H1 (cell line): ENCODE results near the gene CTTNBP2. TPM values are rescaled to one million over a fixed set of nuclear protein-coding genes. Genes with fewer than 3 reads are reported as not detected.

Experiments
- CTCF ChIA-PET: fragments of 300-600 bp; sonication (Branson Sonifier 250); formaldehyde crosslinking; loops from one replicate; lab custom pipeline; 2021; ENCODE audit not compliant: partially characterized antibody; lab: Charles Lee
- POLR2A ChIA-PET: fragments of 300-600 bp; sonication (Branson Sonifier 250); formaldehyde crosslinking; loops from one replicate; lab custom pipeline; 2021; ENCODE audit warnings: inconsistent platforms; ENCODE audit not compliant: partially characterized antibody; lab: Charles Lee
- DNase-seq, 2 experiments: peaks; one replicate each; pipeline versions ENCODE4 v3.0.0 to v3.0.0-alpha.2; 2010 to 2022; ENCODE audit warnings: low spot score in 2 of 2, low read depth in 1 of 2, mixed read lengths in 1 of 2
- FAIRE-seq: peaks from 2 replicates; lab custom pipeline; 2011; peaks lifted over from hg19 to GRCh38; lab: Jason Lieb, UNC
- H2AFZ ChIP-seq: 2 replicates; pipeline ENCODE4 v1.8.1; 2012; ENCODE audit warnings: low read length, inconsistent platforms
- H2AK5ac ChIP-seq: 2 replicates; pipeline ENCODE4 v1.6.1; 2013; ENCODE audit warnings: low read depth, low read length
- H2BK120ac ChIP-seq: replicated peaks from 2 replicates; pipeline ENCODE3; 2013; ENCODE audit warnings: low read depth, low read length, inconsistent platforms
- H2BK12ac ChIP-seq: 2 replicates; pipeline ENCODE4 v1.6.1; 2013; ENCODE audit warnings: low read depth, low read length
- H2BK15ac ChIP-seq: 2 replicates; pipeline ENCODE4 v1.6.1; 2013; ENCODE audit warnings: low read length
- H2BK20ac ChIP-seq: 2 replicates; pipeline ENCODE4 v1.6.1; 2013; ENCODE audit warnings: low read length
- H2BK5ac ChIP-seq: 2 replicates; pipeline ENCODE4 v1.6.1; 2013; ENCODE audit warnings: low read depth, low read length
- H3K14ac ChIP-seq: 2 replicates; pipeline ENCODE4 v1.6.1; 2013; ENCODE audit warnings: inconsistent platforms; ENCODE audit not compliant: insufficient read length
- H3K18ac ChIP-seq: 2 replicates; pipeline ENCODE4 v1.6.1; 2013; ENCODE audit warnings: low read length; ENCODE audit errors: extremely low read depth
- H3K23ac ChIP-seq: 2 replicates; pipeline ENCODE4 v1.6.1; 2013; ENCODE audit warnings: inconsistent platforms; ENCODE audit not compliant: insufficient read length
- H3K23me2 ChIP-seq: 2 replicates; pipeline ENCODE4 v1.6.1; 2013; ENCODE audit warnings: low read depth, low read length
- H3K27ac ChIP-seq: 2 replicates; pipeline ENCODE4 v1.6.1; 2011; ENCODE audit warnings: low read depth, low read length, inconsistent platforms
- H3K27me3 ChIP-seq, 4 experiments: replicated peaks in 1 of 4; 1 replicate in 1 of 4; 2 replicates in 3 of 4; pipeline versions ENCODE4 v1.6.1 to v1.8.1; 2011 to 2013; ENCODE audit warnings: low read length in 3 of 4, mild to moderate bottlenecking in 3 of 4, inconsistent platforms in 2 of 4, mixed read lengths in 2 of 4, moderate library complexity in 1 of 4; ENCODE audit not compliant: control insufficient read depth in 3 of 4, insufficient read depth in 3 of 4; ENCODE audit errors: extremely low read depth in 1 of 4
- H3K36me3 ChIP-seq, 4 experiments: 2 replicates each; pipeline versions ENCODE4 v1.6.1 to v1.8.1; 2011 to 2013; ENCODE audit warnings: mild to moderate bottlenecking in 4 of 4, low read length in 3 of 4, moderate library complexity in 2 of 4, control low read depth in 1 of 4, inconsistent platforms in 1 of 4; ENCODE audit not compliant: insufficient read depth in 4 of 4, control insufficient read depth in 2 of 4
- H3K4ac ChIP-seq: replicated peaks from 2 replicates; pipeline ENCODE3; 2013; ENCODE audit warnings: low read length, low read depth, mixed read lengths, inconsistent platforms; ENCODE audit not compliant: insufficient read length
- H3K4me1 ChIP-seq, 4 experiments: replicated peaks in 1 of 4; 1 replicate in 1 of 4; 2 replicates in 3 of 4; pipeline versions ENCODE4 v1.6.1 to v1.8.1; 2011 to 2013; ENCODE audit warnings: low read length in 3 of 4, inconsistent platforms in 2 of 4, mixed read lengths in 1 of 4; ENCODE audit not compliant: insufficient read depth in 4 of 4, control insufficient read depth in 3 of 4
- H3K4me2 ChIP-seq, 2 experiments: 2 replicates each; pipeline versions ENCODE4 v1.6.1 to v1.8.1; 2011 to 2013; ENCODE audit warnings: low read depth in 2 of 2, low read length in 2 of 2, control low read depth in 1 of 2, inconsistent platforms in 1 of 2, mild to moderate bottlenecking in 1 of 2; ENCODE audit not compliant: insufficient read depth in 1 of 2
- H3K4me3 ChIP-seq, 4 experiments: fragments of 200-600, 300-600 bp in 1 of 4; sonication (generic), shearing (Covaris generic), sonication (Bioruptor Twin) in 1 of 4; 2 replicates each; pipeline versions ENCODE4 v1.5.1 to v1.8.1; 2011 to 2016; ENCODE audit warnings: low read length in 4 of 4, low read depth in 3 of 4, control low read depth in 2 of 4, inconsistent platforms in 2 of 4, mild to moderate bottlenecking in 2 of 4, mixed read lengths in 1 of 4, moderate library complexity in 1 of 4; ENCODE audit not compliant: insufficient read depth in 2 of 4; ENCODE audit errors: extremely low read depth in 1 of 4
- H3K56ac ChIP-seq: replicated peaks from 2 replicates; pipeline ENCODE3; 2013; ENCODE audit warnings: low read depth, mild to moderate bottlenecking, mixed read lengths, low read length, inconsistent platforms; ENCODE audit not compliant: insufficient read length
- H3K79me1 ChIP-seq: 2 replicates; pipeline ENCODE4 v1.6.1; 2013; ENCODE audit warnings: low read depth, low read length, control low read depth
- H3K79me2 ChIP-seq, 2 experiments: 2 replicates each; pipeline versions ENCODE4 v1.6.1 to v1.8.1; 2012 to 2013; ENCODE audit warnings: low read length in 2 of 2, mild to moderate bottlenecking in 2 of 2, inconsistent platforms in 1 of 2; ENCODE audit not compliant: insufficient read depth in 2 of 2, control insufficient read depth in 1 of 2
- H3K9ac ChIP-seq, 4 experiments: replicated peaks in 1 of 4; 1 replicate in 1 of 4; 2 replicates in 3 of 4; pipeline versions ENCODE4 v1.6.1 to v1.8.1; 2011 to 2013; ENCODE audit warnings: low read depth in 3 of 4, low read length in 3 of 4, control low read depth in 2 of 4, mild to moderate bottlenecking in 2 of 4, moderate library complexity in 2 of 4, inconsistent platforms in 1 of 4; ENCODE audit errors: extremely low read depth in 1 of 4
- H3K9me3 ChIP-seq, 2 experiments: 2 replicates each; pipeline versions ENCODE4 v1.6.1 to v1.8.1; 2012 to 2013; ENCODE audit warnings: mild to moderate bottlenecking in 2 of 2, moderate library complexity in 2 of 2, control low read depth in 1 of 2, inconsistent platforms in 1 of 2, low read depth in 1 of 2, low read length in 1 of 2, mixed read lengths in 1 of 2; ENCODE audit not compliant: insufficient read depth in 2 of 2
- H4K20me1 ChIP-seq, 2 experiments: replicated peaks in 1 of 2; 2 replicates each; pipeline versions ENCODE3 to v1.8.1; 2011 to 2013; ENCODE audit warnings: inconsistent platforms in 2 of 2, low read length in 2 of 2, mild to moderate bottlenecking in 1 of 2; ENCODE audit not compliant: insufficient read depth in 2 of 2, control insufficient read depth in 1 of 2
- H4K5ac ChIP-seq: 2 replicates; pipeline ENCODE4 v1.6.1; 2013; ENCODE audit warnings: low read length, low read depth, mixed read lengths, inconsistent platforms; ENCODE audit not compliant: insufficient read length
- H4K8ac ChIP-seq: 2 replicates; pipeline ENCODE4 v1.8.0; 2013; ENCODE audit warnings: mild to moderate bottlenecking, moderate library complexity, low read length, inconsistent platforms; ENCODE audit not compliant: insufficient read depth; ENCODE audit errors: extremely low read depth
- H4K91ac ChIP-seq: replicated peaks from 2 replicates; pipeline ENCODE3; 2013; ENCODE audit warnings: low read length, mixed read lengths, inconsistent platforms; ENCODE audit not compliant: insufficient read length
- ASH2L ChIP-seq: fragments of 200-600, 300-600 bp; sonication (generic); IDR thresholded peaks from one replicate; pipeline ENCODE4 v1.7.1; 2017; ENCODE audit warnings: low read length
- BRCA1 ChIP-seq: IDR thresholded peaks from 2 replicates; pipeline ENCODE4 v1.6.1; 2012; ENCODE audit warnings: low read depth, low read length, improper control_type of control experiment
- CTCF ChIP-seq, 3 experiments: IDR thresholded peaks; 1 replicate in 2 of 3; 2 replicates in 1 of 3; pipeline versions ENCODE4 v1.5.1 to v1.6.1; 2011; ENCODE audit warnings: low read length in 3 of 3, mild to moderate bottlenecking in 3 of 3, inconsistent platforms in 2 of 3, low read depth in 1 of 3, moderate library complexity in 1 of 3; ENCODE audit not compliant: insufficient read depth in 1 of 3; ENCODE audit errors: control extremely low read depth in 1 of 3
- GABPA ChIP-seq: IDR thresholded peaks from 2 replicates; pipeline ENCODE4 v1.6.1; 2011; ENCODE audit warnings: mild to moderate bottlenecking, low read length, moderate library complexity, borderline replicate concordance; ENCODE audit not compliant: insufficient read depth
- HDAC2 ChIP-seq, 2 experiments: fragments of 300-600 bp in 1 of 2; sonication (generic) in 1 of 2; IDR thresholded peaks; 2 replicates each; pipeline ENCODE4 v1.6.1; 2011 to 2012; ENCODE audit warnings: low read depth in 2 of 2, low read length in 2 of 2, mild to moderate bottlenecking in 2 of 2, moderate library complexity in 2 of 2, borderline replicate concordance in 1 of 2, inconsistent platforms in 1 of 2
- HDAC6 ChIP-seq: IDR thresholded peaks from one replicate; pipeline ENCODE4 v1.7.1; 2012; ENCODE audit warnings: low read depth, mild to moderate bottlenecking, inconsistent platforms, low read length, moderate library complexity
- KDM5A ChIP-seq: fragments of 200-600 bp; IDR thresholded peaks from 2 replicates; pipeline ENCODE4 v1.7.1; 2012; ENCODE audit warnings: mild to moderate bottlenecking, low read length, inconsistent platforms, mixed read lengths
- polyA plus RNA-seq, 7 experiments: library from polyadenylated mRNA; depleted of rRNA in 3 of 7; stranded (reverse) in 5 of 7; unstranded in 2 of 7; fragments of >200 nt in 5 of 7; fragments of 200-250 nt in 2 of 7; gene quantifications; 1 replicate in 5 of 7; 2 replicates in 1 of 7; 4 replicates in 1 of 7; pipeline versions ENCODE4 v1.2.1 to v1.2.3, GENCODE V29; 2011 to 2013; ENCODE audit warnings: missing spikeins in 2 of 7, mixed read lengths in 2 of 7
- total RNA-seq: library from RNA; stranded (reverse); fragmentation: NEBNext Ultra II Directional; extraction: Animal tissue kit (Norgen Biotek cat#: 25700); gene quantifications from 2 replicates; pipeline ENCODE4 v1.2.1, GENCODE V29; 2021

The CTTNBP2 gene
- total and polyA plus RNA-seq, 2 of the 8 experiments (the other 6 are each of a cell fraction or from before 2014, with no cell fraction given), result 15.3 to 35.1 TPM

DNA sequence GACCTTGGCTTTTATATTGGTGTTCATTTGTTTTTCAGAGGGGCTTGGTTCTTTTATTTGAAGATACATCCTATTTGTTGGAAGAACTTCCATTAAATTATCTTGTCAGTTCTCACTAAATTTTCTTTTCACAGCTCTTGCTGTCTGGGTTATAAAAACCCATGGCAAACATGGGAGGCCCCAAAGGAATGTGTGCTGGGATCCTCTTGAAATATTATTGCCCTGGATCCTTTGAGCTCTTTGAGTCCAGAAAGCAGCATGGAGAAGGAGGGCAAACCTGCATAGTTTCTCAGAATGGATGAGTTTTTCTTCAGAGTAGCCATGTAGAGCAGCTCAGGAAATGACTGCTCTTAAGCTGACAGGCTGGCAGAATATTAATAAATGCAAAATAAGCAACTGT, 187.4 kb downstream of the CTTNBP2 start:
- POLR2A ChIA-PET, result no interaction called here
- FAIRE-seq (no peak), DNase-seq (no peak)
- Histone ChIP-seq H3K27me3 (no peaks in the 10 kb centered on the region), H3K4me3 (no peak overlapping the region), H3K9ac (no peak overlapping the region), H3K14ac (no peak overlapping the region), H4K91ac (no peak overlapping the region), H3K56ac (no peak overlapping the region), H2AK5ac (no peak overlapping the region), H3K4me1 (peaks cover 2 to 7% (median 4%) of the 10 kb centered on the region in 4 experiments; a peak in 3 of 7 replicates), H3K23me2 (no peaks in the 10 kb centered on the region; the same call in 1 of the 2 replicates), H2BK15ac (no peak overlapping the region), H2BK120ac (no peak overlapping the region), H3K18ac (no peak overlapping the region), H4K20me1 (no peaks in the 10 kb centered on the region), H3K9me3 (no peaks in the 10 kb centered on the region), H3K27ac (no peak overlapping the region), H3K79me2 (no peaks in the 10 kb centered on the region), H3K4ac (no peak overlapping the region), H2BK20ac (no peak overlapping the region), H4K5ac (no peak overlapping the region), H2AFZ (no peak overlapping the region), H3K23ac (no peak overlapping the region), H3K36me3 (no peaks in the 10 kb centered on the region), H3K79me1 (no peaks in the 10 kb centered on the region), H2BK5ac (no peak overlapping the region), H3K4me2 (no peak overlapping the region), H2BK12ac (no peak overlapping the region), H4K8ac (no peak overlapping the region)
- no peak for TF ChIP-seq CTCF (IDR thresholded peaks at IDR 0.05; ENCODE audit: control extremely low read depth in 1 of 3, insufficient read depth in 1 of 3, low read depth in 1 of 3, low read length in 3 of 3)
- TF ChIP-seq GABPA, result no peak
- no peak for TF ChIP-seq BRCA1
- no peak for TF ChIP-seq HDAC6
- TF ChIP-seq KDM5A, result no peak
- no peak for TF ChIP-seq HDAC2 (IDR thresholded peaks at IDR 0.05; ENCODE audit: borderline replicate concordance in 1 of 2, low read depth in 2 of 2, low read length in 2 of 2)
- no peak for TF ChIP-seq ASH2L
- CTCF ChIA-PET, result interaction anchor here (1.0 to 2.9 kb wide), 5 partner anchors 9 to 467 kb away, joined by 3 to 10 read pairs (median 5); no protein-coding TSS in a partner anchor
